B cell (primary cell): ENCODE measurements around the gene ADAM19. TPM values are rescaled to one million over a fixed set of nuclear protein-coding genes. Genes with fewer than 3 reads are reported as not detected.

ENCODE experiments used
- ATAC-seq: fragments of 200-7000 bp; cut with Tn5 transposase; one replicate; pipeline ENCODE4 v1.10.0; 2021; ENCODE audit warnings: low read depth, mild to moderate bottlenecking, moderate number of reproducible peaks, moderate library complexity
- CTCF ChIA-PET: fragments of 350-600 bp; sonication (Branson Sonifier 250); formaldehyde crosslinking; loops from one replicate; lab custom pipeline; 2021; ENCODE audit warnings: antibody characterized with exemption, inconsistent platforms; lab: Charles Lee
- POLR2A ChIA-PET: fragments of 350-600 bp; sonication (Branson Sonifier 250); formaldehyde crosslinking; loops from one replicate; lab custom pipeline; 2021; ENCODE audit warnings: antibody characterized with exemption; lab: Charles Lee
- DNase-seq: peaks from one replicate; pipeline ENCODE4 v3.0.0; 2013
- H2AFZ ChIP-seq: 2 replicates; pipeline ENCODE4 v1.6.1; 2012; ENCODE audit warnings: mild to moderate bottlenecking, low read depth, low read length; ENCODE audit not compliant: insufficient read depth, poor library complexity, severe bottlenecking
- H3K27ac ChIP-seq, 2 donors: 1 replicate in 1 of 2; 2 replicates in 1 of 2; pipeline ENCODE4 v1.5.1; 2012 to 2013; ENCODE audit warnings: low read length in 2 of 2, mild to moderate bottlenecking in 2 of 2, moderate library complexity in 1 of 2
- H3K27me3 ChIP-seq, 4 experiments: fragments of 200-600 bp in 1 of 4; sonication (generic) in 1 of 4; replicated peaks in 1 of 4; 1 replicate in 2 of 4; 2 replicates in 2 of 4; pipeline versions ENCODE4 v1.6.1 to v1.7.0; 2013 to 2016; ENCODE audit warnings: low read length in 3 of 4, mild to moderate bottlenecking in 2 of 4, mixed read lengths in 1 of 4, moderate library complexity in 1 of 4; ENCODE audit not compliant: insufficient read depth in 4 of 4, control insufficient read depth in 3 of 4; ENCODE audit errors: control extremely low read depth in 1 of 4
- H3K36me3 ChIP-seq, 2 experiments: replicated peaks in 1 of 2; 1 replicate in 1 of 2; 2 replicates in 1 of 2; pipeline versions ENCODE4 v1.6.1 to v1.7.1; 2013; ENCODE audit warnings: low read length in 1 of 2; ENCODE audit not compliant: insufficient read depth in 2 of 2, control insufficient read depth in 1 of 2; ENCODE audit errors: control extremely low read depth in 1 of 2, extremely low read depth in 1 of 2
- H3K4me1 ChIP-seq, 2 donors: fragments of 200-600 bp in 1 of 2; sonication (generic) in 1 of 2; 1 replicate in 1 of 2; 2 replicates in 1 of 2; pipeline versions ENCODE4 v1.5.1 to v1.6.1; 2013 to 2017; ENCODE audit warnings: low read length in 2 of 2; ENCODE audit not compliant: control insufficient read depth in 2 of 2, insufficient read depth in 2 of 2
- H3K4me2 ChIP-seq: replicated peaks from 2 replicates; pipeline ENCODE3; 2012; ENCODE audit warnings: mild to moderate bottlenecking, low read depth, low read length; ENCODE audit not compliant: poor library complexity, severe bottlenecking
- H3K4me3 ChIP-seq, 5 experiments: fragments of 200-600 bp in 1 of 5; sonication (generic) in 1 of 5; 1 replicate in 3 of 5; 2 replicates in 2 of 5; pipeline versions ENCODE4 v1.5.1 to v1.7.0; 2011 to 2016; ENCODE audit warnings: low read length in 4 of 5, mild to moderate bottlenecking in 4 of 5, low read depth in 2 of 5, control low read depth in 1 of 5, moderate library complexity in 1 of 5; ENCODE audit not compliant: insufficient read depth in 1 of 5; ENCODE audit errors: control extremely low read depth in 1 of 5, extremely low read depth in 1 of 5
- H3K79me2 ChIP-seq: fragments of 200-600 bp; sonication (generic); one replicate; pipeline ENCODE4 v1.6.0; 2016; ENCODE audit warnings: low read length; ENCODE audit not compliant: control insufficient read depth, insufficient read depth
- H3K9ac ChIP-seq: fragments of 200-600 bp; sonication (generic); 2 replicates; pipeline ENCODE4 v1.6.1; 2017; ENCODE audit warnings: mild to moderate bottlenecking, low read length, moderate library complexity
- H3K9me3 ChIP-seq, 3 donors: one replicate each; pipeline versions ENCODE4 v1.6.1 to v1.7.1; 2013; ENCODE audit warnings: low read length in 2 of 3; ENCODE audit not compliant: control insufficient read depth in 2 of 3, insufficient read depth in 1 of 3; ENCODE audit errors: control extremely low read depth in 1 of 3
- H4K20me1 ChIP-seq: 2 replicates; pipeline ENCODE4 v1.6.0; 2012; ENCODE audit warnings: mild to moderate bottlenecking, low read length; ENCODE audit not compliant: insufficient read depth, control insufficient read depth, poor library complexity, severe bottlenecking
- H3K27ac Mint-ChIP-seq: one replicate; pipeline ENCODE4 v1.8.0; 2021; ENCODE audit warnings: mixed read lengths
- H3K27me3 Mint-ChIP-seq: one replicate; pipeline ENCODE4 v1.8.0; 2021; ENCODE audit warnings: mixed read lengths
- H3K4me1 Mint-ChIP-seq: one replicate; pipeline ENCODE4 v1.8.0; 2021; ENCODE audit warnings: mixed read lengths
- H3K4me3 Mint-ChIP-seq: one replicate; pipeline ENCODE4 v1.8.0; 2021; ENCODE audit warnings: mixed read lengths
- H3K9me3 Mint-ChIP-seq: one replicate; pipeline ENCODE4 v1.8.0; 2022; ENCODE audit warnings: mixed read lengths; ENCODE audit not compliant: insufficient read depth
- CTCF ChIP-seq: fragments of 200-600 bp; IDR thresholded peaks from one replicate; pipeline ENCODE4 v1.8.0; 2022; ENCODE audit warnings: antibody characterized with exemption, mild to moderate bottlenecking
- EZH2 ChIP-seq: IDR thresholded peaks from 2 replicates; pipeline ENCODE4 v1.6.1; 2012; ENCODE audit warnings: borderline replicate concordance, low read depth, mild to moderate bottlenecking, moderate library complexity, low read length; ENCODE audit not compliant: insufficient read depth, poor library complexity, severe bottlenecking
- WGBS: methylation state at CpG from one replicate; pipeline ENCODE4 v1.1.5; 2013; ENCODE audit warnings: missing lambda C conversion rate; ENCODE audit not compliant: insufficient coverage; 5-methylcytosine and 5-hydroxymethylcytosine counted together
- intact Hi-C: fragments of 100-400 bp; cut with micrococcal nuclease; formaldehyde crosslinking; loops from one replicate; pipeline ENCODE4 v1.10.0; 2022
- polyA plus RNA-seq: library from polyadenylated mRNA; depleted of rRNA; stranded (reverse); fragments of >200 nt; gene quantifications from 2 replicates; pipeline ENCODE4 v1.2.3, GENCODE V29; 2012
- total RNA-seq, 2 donors: library from RNA; stranded (reverse); fragments of 120-200 nt in 1 of 2; gene quantifications; 1 replicate in 1 of 2; 2 replicates in 1 of 2; pipeline versions ENCODE4 v1.2.3 to v1.2.4, GENCODE V29; 2013 to 2022

Gene ADAM19
- total and polyA plus RNA-seq, 2 donors (not counting 1 experiment from before 2014, with no cell fraction given) = 110 to 171 TPM

DNA sequence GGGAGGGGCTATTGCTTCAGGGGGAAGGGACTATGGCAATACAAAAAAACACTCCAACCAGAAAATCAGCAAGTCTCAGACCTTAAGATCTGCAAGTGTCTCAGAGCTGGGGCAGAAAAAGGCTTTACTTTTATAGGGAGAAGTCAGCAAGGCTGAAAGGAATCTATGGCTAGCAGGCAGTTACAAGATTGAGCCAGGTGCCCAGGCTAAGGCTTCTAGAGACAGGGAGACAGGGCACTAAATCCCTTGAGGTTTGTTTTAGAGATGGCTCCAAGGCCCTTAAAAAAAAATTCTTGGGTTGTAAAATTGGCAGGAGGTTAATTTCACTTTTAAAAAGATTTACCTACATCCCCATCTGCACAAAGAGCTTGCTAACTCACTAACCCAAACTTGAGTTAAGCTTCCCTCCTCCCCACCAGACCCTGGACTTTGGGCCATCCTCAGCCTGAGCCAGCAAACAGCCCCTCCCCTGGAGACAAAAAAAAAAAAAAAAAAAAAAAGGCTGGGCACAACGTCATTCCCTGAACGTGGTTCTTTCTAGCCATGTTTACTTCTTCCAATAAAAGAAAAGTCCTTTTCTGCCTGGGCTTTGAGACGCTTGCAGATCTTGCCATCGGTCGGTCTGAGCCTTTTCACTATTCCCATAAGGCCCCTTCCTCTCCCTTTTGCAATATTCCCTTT lies 97.6 kb downstream of the ADAM19 start:
- WGBS = 80% methylated on average over 1 of the region's 5 CpGs
- Histone ChIP-seq H2AFZ (no peak overlapping the region), H3K36me3 (peaks cover 7 to 87% of the 10 kb centered on the region in 2 experiments), H4K20me1 (no peaks in the 10 kb centered on the region), H3K9ac (no peak overlapping the region), H3K9me3 (no peaks in the 10 kb centered on the region), H3K27me3 (no peaks in the 10 kb centered on the region), H3K27ac (peak overlapping the region; percentile 35 to 70), H3K4me3 (no peak overlapping the region), H3K79me2 (peaks cover 28% of the 10 kb centered on the region), H3K4me1 (peaks cover 57 to 71% of the 10 kb centered on the region in 2 donors), H3K4me2 (no peak overlapping the region)
- DNase-seq (no peak), ATAC-seq (no peak)
- no peaks in the 10 kb centered on the region for H3K27me3 Mint-ChIP-seq
- CTCF ChIA-PET = interaction anchor here (0.9 to 15.5 kb wide), 12 partner anchors 7 to 265 kb away, joined by 3 to 162 read pairs (median 7); partner anchors contain the start of genes LSM11 and NIPAL4
- POLR2A ChIA-PET = no interaction called here
- H3K4me1 Mint-ChIP-seq = peaks cover 80% of the 10 kb centered on the region
- intact Hi-C loops = loop anchor here (1.0 to 5.0 kb wide), 7 partner anchors 17 to 331 kb away; partner anchors contain the start of gene NIPAL4
- TF ChIP-seq EZH2 (no peak), CTCF (no peak)
- H3K9me3 Mint-ChIP-seq = no peaks in the 10 kb centered on the region
- H3K27ac Mint-ChIP-seq = peak overlapping the region; percentile 98
- no peak overlapping the region for H3K4me3 Mint-ChIP-seq
